ENCODE measurements around the gene CDKAL1. TPM values are rescaled to one million over a fixed set of nuclear protein-coding genes. Genes with fewer than 3 reads are reported as not detected.
A peak's percentile ranks its signal among the peaks of the same experiment; 100 is the strongest.

Gene CDKAL1
- total RNA-seq, 1 donor from 2014 or later: 13.4 TPM

GRCh38 chr6:20870493-20870892 is 336.2 kb downstream of the CDKAL1 start:
- TF ChIP-seq CTCF (IDR thresholded peaks at IDR 0.05; ENCODE audit: insufficient read depth, low read length, severe bottlenecking): no peak
- H3K27me3 ChIP-seq (ENCODE audit: control insufficient read depth, insufficient read depth, low read length): no peaks in the 10 kb centered on the region
- FAIRE-seq (no peak), DNase-seq (ENCODE audit: low read depth) (no peak)
- H3K36me3 ChIP-seq (ENCODE audit: control insufficient read depth, insufficient read depth, low read length): no peaks in the 10 kb centered on the region
- no peak overlapping the region for H3K4me3 ChIP-seq (ENCODE audit: low read depth, low read length)

GRCh38 chr6:20873425-20874190 is 339.4 kb downstream of the CDKAL1 start:
- TF ChIP-seq CTCF (IDR thresholded peaks at IDR 0.05; ENCODE audit: insufficient read depth, low read length, severe bottlenecking): peak; percentile 28
- Histone ChIP-seq H3K36me3 (ENCODE audit: control insufficient read depth, insufficient read depth, low read length) (no peaks in the 10 kb centered on the region), H3K27me3 (ENCODE audit: control insufficient read depth, insufficient read depth, low read length) (no peaks in the 10 kb centered on the region), H3K4me3 (ENCODE audit: low read depth, low read length) (no peak overlapping the region)
- no peak for DNase-seq (ENCODE audit: low read depth)
- no peak for FAIRE-seq

GRCh38 chr6:20875369-20875963 is 341.2 kb downstream of the CDKAL1 start:
- peak; percentile 16 for TF ChIP-seq CTCF (IDR thresholded peaks at IDR 0.05; ENCODE audit: insufficient read depth, low read length, severe bottlenecking)
- Histone ChIP-seq H3K27me3 (ENCODE audit: control insufficient read depth, insufficient read depth, low read length) (no peaks in the 10 kb centered on the region), H3K36me3 (ENCODE audit: control insufficient read depth, insufficient read depth, low read length) (no peaks in the 10 kb centered on the region), H3K4me3 (ENCODE audit: low read depth, low read length) (no peak overlapping the region)
- FAIRE-seq: no peak
- DNase-seq (ENCODE audit: low read depth): peak; percentile 40

GRCh38 chr6:20876036-20876435 is 341.8 kb downstream of the CDKAL1 start:
- Histone ChIP-seq H3K4me3 (ENCODE audit: low read depth, low read length) (no peak overlapping the region), H3K36me3 (ENCODE audit: control insufficient read depth, insufficient read depth, low read length) (no peaks in the 10 kb centered on the region), H3K27me3 (ENCODE audit: control insufficient read depth, insufficient read depth, low read length) (no peaks in the 10 kb centered on the region)
- no peak for TF ChIP-seq CTCF (IDR thresholded peaks at IDR 0.05; ENCODE audit: insufficient read depth, low read length, severe bottlenecking)
- no peak for DNase-seq (ENCODE audit: low read depth)
- FAIRE-seq: no peak

- Histone ChIP-seq H3K27me3 (ENCODE audit: control insufficient read depth, insufficient read depth, low read length) (no peaks in the 10 kb centered on the region), H3K4me3 (ENCODE audit: low read depth, low read length) (no peak overlapping the region), H3K36me3 (ENCODE audit: control insufficient read depth, insufficient read depth, low read length) (no peaks in the 10 kb centered on the region)
- no peak for TF ChIP-seq CTCF (IDR thresholded peaks at IDR 0.05; ENCODE audit: insufficient read depth, low read length, severe bottlenecking)
- FAIRE-seq: no peak
- DNase-seq (ENCODE audit: low read depth): no peak
These were observed 342.3 kb downstream of the CDKAL1 start for GRCh38 chr6:20876561-20876960.
